Nephron (organoid): Measurements from ENCODE around the gene ODAD2.

ENCODE experiments used
- H3K27ac Mint-ChIP-seq, 3 experiments: 2 replicates each; pipeline ENCODE4 v1.8.0; 2020; ENCODE audit warnings: mixed read lengths in 3 of 3, mild to moderate bottlenecking in 2 of 3, moderate library complexity in 1 of 3
- H3K27me3 Mint-ChIP-seq: 2 replicates; pipeline ENCODE4 v1.8.0; 2021; ENCODE audit warnings: low read depth, mild to moderate bottlenecking, moderate library complexity, mixed read lengths
- H3K36me3 Mint-ChIP-seq: 2 replicates; pipeline ENCODE4 v1.8.0; 2020; ENCODE audit warnings: low read depth, mixed read lengths
- H3K4me1 Mint-ChIP-seq: 2 replicates; pipeline ENCODE4 v1.8.0; 2020; ENCODE audit warnings: mixed read lengths
- H3K4me3 Mint-ChIP-seq, 3 experiments: 2 replicates each; pipeline ENCODE4 v1.8.0; 2020; ENCODE audit warnings: mild to moderate bottlenecking in 3 of 3, mixed read lengths in 3 of 3, moderate library complexity in 2 of 3
- H3K9me3 Mint-ChIP-seq: 2 replicates; pipeline ENCODE4 v1.8.0; 2020; ENCODE audit warnings: mixed read lengths
- TF ChIP-seq, protein P1 (sequence below), 3 experiments: fragments of 200-600 bp; sonication (generic); IDR thresholded peaks; one replicate each; pipeline ENCODE4 v1.5.0; 2021; ENCODE audit warnings: antibody characterized with exemption in 3 of 3; ENCODE audit not compliant: unreplicated experiment in 3 of 3

The ODAD2 gene

DNA sequence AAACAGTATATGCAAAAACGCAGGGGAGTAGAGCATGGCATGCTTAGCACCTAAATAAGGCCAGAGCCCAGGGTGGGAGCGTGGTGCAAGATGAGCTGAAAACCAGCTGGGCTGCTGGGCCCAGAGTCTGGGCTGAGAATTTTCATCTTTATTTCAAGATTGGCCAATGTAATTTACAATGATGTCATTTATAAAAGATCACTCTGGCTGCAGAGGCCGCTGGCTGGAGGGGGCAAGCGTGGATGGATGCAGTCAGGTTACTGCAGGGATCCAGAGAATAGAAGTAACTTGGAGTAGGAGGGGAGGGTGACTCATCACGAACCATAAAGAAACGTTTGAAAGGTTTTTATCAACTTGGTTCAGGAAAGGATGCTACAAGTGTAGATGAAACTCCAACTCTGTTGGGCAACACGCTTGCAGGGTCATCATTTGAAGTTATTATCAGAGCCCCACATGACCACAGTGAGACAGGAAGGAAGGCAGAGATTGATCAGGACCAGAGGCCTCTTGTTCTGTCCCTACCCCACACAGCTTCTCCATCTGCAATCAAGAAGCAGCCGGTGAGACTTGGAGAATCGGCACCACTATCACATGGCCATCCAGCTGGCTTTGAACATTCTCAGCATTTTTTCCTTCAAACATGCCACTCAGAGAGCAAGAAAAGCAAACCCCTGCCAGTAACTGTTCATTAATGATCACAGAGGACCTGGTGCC lies 49.2 kb downstream of the ODAD2 start:
- peaks cover 24% of the 10 kb centered on the region for H3K4me1 Mint-ChIP-seq
- no peaks in the 10 kb centered on the region for H3K9me3 Mint-ChIP-seq
- TF ChIP-seq, protein P1, sequence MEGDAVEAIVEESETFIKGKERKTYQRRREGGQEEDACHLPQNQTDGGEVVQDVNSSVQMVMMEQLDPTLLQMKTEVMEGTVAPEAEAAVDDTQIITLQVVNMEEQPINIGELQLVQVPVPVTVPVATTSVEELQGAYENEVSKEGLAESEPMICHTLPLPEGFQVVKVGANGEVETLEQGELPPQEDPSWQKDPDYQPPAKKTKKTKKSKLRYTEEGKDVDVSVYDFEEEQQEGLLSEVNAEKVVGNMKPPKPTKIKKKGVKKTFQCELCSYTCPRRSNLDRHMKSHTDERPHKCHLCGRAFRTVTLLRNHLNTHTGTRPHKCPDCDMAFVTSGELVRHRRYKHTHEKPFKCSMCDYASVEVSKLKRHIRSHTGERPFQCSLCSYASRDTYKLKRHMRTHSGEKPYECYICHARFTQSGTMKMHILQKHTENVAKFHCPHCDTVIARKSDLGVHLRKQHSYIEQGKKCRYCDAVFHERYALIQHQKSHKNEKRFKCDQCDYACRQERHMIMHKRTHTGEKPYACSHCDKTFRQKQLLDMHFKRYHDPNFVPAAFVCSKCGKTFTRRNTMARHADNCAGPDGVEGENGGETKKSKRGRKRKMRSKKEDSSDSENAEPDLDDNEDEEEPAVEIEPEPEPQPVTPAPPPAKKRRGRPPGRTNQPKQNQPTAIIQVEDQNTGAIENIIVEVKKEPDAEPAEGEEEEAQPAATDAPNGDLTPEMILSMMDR (IDR thresholded peaks at IDR 0.05; ENCODE audit: unreplicated experiment in 3 of 3), result no peak
- H3K4me3 Mint-ChIP-seq, result no peak overlapping the region
- no peaks in the 10 kb centered on the region for H3K27me3 Mint-ChIP-seq
- H3K27ac Mint-ChIP-seq, result no peak overlapping the region
- H3K36me3 Mint-ChIP-seq, result no peaks in the 10 kb centered on the region

DNA sequence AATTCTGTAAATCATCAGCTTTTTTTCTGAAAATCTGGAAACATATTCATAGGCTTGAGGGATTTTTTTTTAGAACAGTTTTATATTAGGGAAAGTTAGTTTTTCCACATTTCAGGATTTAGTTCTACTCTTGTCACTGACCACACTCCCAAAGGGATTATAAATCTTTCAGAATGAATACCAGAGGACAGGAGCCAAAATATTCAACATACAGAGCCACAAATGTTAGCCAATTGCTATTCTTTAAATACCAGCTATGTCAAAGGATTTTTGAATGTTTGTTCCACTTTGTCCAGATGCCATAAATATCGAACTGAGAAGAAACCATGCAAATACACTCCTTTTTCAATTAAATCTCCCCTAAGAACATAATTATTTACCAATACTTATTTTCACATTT lies 50.7 kb downstream of the ODAD2 start:
- TF ChIP-seq, protein P1 (IDR thresholded peaks at IDR 0.05; ENCODE audit: unreplicated experiment in 3 of 3), result no peak
- Mint-ChIP-seq H3K9me3 (no peaks in the 10 kb centered on the region), H3K27me3 (no peaks in the 10 kb centered on the region), H3K4me3 (no peak overlapping the region), H3K4me1 (peaks cover 24% of the 10 kb centered on the region), H3K27ac (peak overlapping the region in 1 of 3 experiments; percentile 13), H3K36me3 (no peaks in the 10 kb centered on the region)

DNA sequence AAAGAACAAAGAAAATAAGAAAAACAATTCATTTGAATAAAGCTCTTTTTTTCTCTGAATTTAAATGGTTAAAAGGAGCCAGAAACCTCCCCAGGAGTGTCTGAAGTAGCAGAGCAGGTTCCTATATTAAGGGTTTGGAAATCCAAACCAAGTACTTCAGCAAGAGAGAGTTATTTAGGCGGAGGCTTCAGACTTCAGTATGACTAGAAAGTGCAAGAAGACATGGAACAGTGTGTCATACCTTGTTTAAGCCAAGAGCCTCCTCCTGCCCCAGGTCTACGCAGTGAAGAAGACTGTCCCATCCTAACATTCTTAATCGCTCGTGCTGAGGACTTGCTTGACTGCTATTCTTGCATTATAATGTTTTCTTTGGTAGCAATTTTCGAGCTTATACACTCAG lies 51.3 kb downstream of the ODAD2 start:
- no peaks in the 10 kb centered on the region for H3K36me3 Mint-ChIP-seq
- H3K27ac Mint-ChIP-seq, result peak overlapping the region in 1 of 3 experiments; percentile 13

DNA sequence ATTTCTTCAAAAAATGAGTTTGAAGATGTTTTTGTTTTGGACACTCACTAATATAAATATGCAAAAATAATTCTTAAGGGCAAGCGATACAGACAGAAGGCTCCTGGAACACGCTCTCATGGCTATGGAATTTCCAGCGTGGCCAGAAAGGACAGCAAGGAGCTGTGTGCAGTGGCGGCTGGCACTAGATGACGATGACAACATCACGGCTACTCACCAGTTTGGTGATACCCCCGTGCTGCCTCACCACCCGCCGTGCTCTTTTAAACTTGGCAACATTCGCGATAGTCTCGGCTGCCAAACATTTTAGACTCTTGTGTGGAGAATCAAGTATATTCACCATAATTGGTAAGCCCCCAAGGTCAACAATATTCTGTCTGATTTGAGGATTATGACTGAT lies 54.9 kb downstream of the ODAD2 start:
- H3K4me1 Mint-ChIP-seq, result peaks cover 14% of the 10 kb centered on the region
- no peak overlapping the region for H3K27ac Mint-ChIP-seq
- no peaks in the 10 kb centered on the region for H3K36me3 Mint-ChIP-seq
- no peak overlapping the region for H3K4me3 Mint-ChIP-seq
- H3K9me3 Mint-ChIP-seq, result no peaks in the 10 kb centered on the region
- peaks cover 4% of the 10 kb centered on the region for H3K27me3 Mint-ChIP-seq
- TF ChIP-seq, protein P1 (IDR thresholded peaks at IDR 0.05; ENCODE audit: unreplicated experiment in 3 of 3), result no peak

More for the DNA sequence above, 51.3 kb downstream of the ODAD2 start:
- H3K27me3 Mint-ChIP-seq, result no peaks in the 10 kb centered on the region
- peaks cover 24% of the 10 kb centered on the region for H3K4me1 Mint-ChIP-seq
- H3K9me3 Mint-ChIP-seq, result no peaks in the 10 kb centered on the region
- no peak overlapping the region for H3K4me3 Mint-ChIP-seq
- TF ChIP-seq, protein P1 (IDR thresholded peaks at IDR 0.05; ENCODE audit: unreplicated experiment in 3 of 3), result no peak

DNA sequence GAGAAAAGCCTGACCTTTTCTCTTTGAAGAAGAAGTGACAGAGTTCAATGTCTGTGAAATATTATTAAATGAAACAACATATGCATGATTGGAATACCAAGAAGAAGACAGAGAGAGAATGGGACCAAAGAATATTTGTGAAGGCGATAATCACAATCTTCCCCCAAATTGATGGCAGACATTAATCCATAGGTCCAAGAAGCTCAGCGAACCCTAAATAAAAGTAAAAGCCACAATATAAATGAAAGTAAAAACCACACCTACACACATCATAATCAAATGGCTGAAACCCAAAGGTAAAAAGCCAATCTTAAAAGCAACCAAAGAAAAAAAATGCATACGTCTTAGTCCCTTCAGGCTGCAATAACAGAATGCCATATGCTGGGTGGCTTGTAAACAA lies 84.0 kb downstream of the ODAD2 start:
- no peak overlapping the region for H3K4me3 Mint-ChIP-seq
- H3K4me1 Mint-ChIP-seq, result peaks cover 6% of the 10 kb centered on the region
- no peak overlapping the region for H3K27ac Mint-ChIP-seq
- no peaks in the 10 kb centered on the region for H3K27me3 Mint-ChIP-seq
- no peaks in the 10 kb centered on the region for H3K36me3 Mint-ChIP-seq
- TF ChIP-seq, protein P1 (IDR thresholded peaks at IDR 0.05; ENCODE audit: unreplicated experiment in 3 of 3), result no peak
- H3K9me3 Mint-ChIP-seq, result no peaks in the 10 kb centered on the region

DNA sequence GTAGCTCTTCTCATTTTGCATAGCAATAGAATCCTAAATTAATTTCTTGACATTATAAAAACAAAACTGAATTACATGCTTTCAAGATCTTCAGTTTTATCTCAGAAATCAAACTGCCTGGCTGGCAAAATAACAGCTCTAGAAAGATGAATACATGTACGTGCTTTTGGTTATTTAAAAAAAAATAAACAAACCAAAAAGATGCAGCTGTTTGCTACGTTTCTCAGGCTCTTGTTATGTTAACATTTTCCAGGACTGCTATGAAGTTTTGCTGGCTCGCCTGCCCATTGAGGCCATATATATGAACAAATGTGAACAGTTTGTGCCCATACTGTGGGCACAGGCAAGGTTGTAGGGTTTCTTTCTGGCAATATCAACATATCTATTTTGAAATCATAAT lies 86.6 kb downstream of the ODAD2 start:
- Mint-ChIP-seq H3K4me1 (peaks cover 6% of the 10 kb centered on the region), H3K27ac (no peak overlapping the region), H3K4me3 (no peak overlapping the region), H3K27me3 (no peaks in the 10 kb centered on the region), H3K9me3 (no peaks in the 10 kb centered on the region), H3K36me3 (no peaks in the 10 kb centered on the region)
- TF ChIP-seq, protein P1 (IDR thresholded peaks at IDR 0.05; ENCODE audit: unreplicated experiment in 3 of 3), result no peak
